Immature natural killer cell (primary cell): ENCODE measurements around the gene FNDC3B. TPM values are rescaled to one million over a fixed set of nuclear protein-coding genes. Genes with fewer than 3 reads are reported as not detected.

Source experiments
- DNase-seq, 3 donors: peaks; one replicate each; pipeline ENCODE4 v3.0.0; 2022; ENCODE audit warnings: mixed read lengths in 1 of 3
- H3K27ac Mint-ChIP-seq, 6 donors: one replicate each; pipeline ENCODE4 v1.8.0; 2020; ENCODE audit warnings: mixed read lengths in 6 of 6, mild to moderate bottlenecking in 5 of 6, inconsistent platforms in 4 of 6, moderate library complexity in 3 of 6
- H3K27me3 Mint-ChIP-seq, 3 donors: one replicate each; pipeline ENCODE4 v1.8.0; 2020 to 2021; ENCODE audit warnings: low read depth in 3 of 3, mild to moderate bottlenecking in 3 of 3, mixed read lengths in 3 of 3, moderate library complexity in 3 of 3, inconsistent platforms in 1 of 3
- H3K36me3 Mint-ChIP-seq, 3 donors: one replicate each; pipeline ENCODE4 v1.8.0; 2020; ENCODE audit warnings: mixed read lengths in 3 of 3, inconsistent platforms in 2 of 3, mild to moderate bottlenecking in 2 of 3
- H3K4me1 Mint-ChIP-seq, 2 donors: one replicate each; pipeline ENCODE4 v1.8.0; 2020; ENCODE audit warnings: inconsistent platforms in 2 of 2, mild to moderate bottlenecking in 2 of 2, mixed read lengths in 2 of 2, moderate library complexity in 1 of 2
- H3K4me3 Mint-ChIP-seq, 5 donors: one replicate each; pipeline ENCODE4 v1.8.0; 2020; ENCODE audit warnings: mild to moderate bottlenecking in 5 of 5, mixed read lengths in 5 of 5, inconsistent platforms in 3 of 5, moderate library complexity in 3 of 5
- H3K9me3 Mint-ChIP-seq, 6 donors: one replicate each; pipeline ENCODE4 v1.8.0; 2020; ENCODE audit warnings: mild to moderate bottlenecking in 6 of 6, mixed read lengths in 6 of 6, inconsistent platforms in 4 of 6, moderate library complexity in 3 of 6
- polyA plus RNA-seq, 3 donors: library from polyadenylated mRNA; unstranded; fragments of 300-500 nt; fragmentation: Illumina TruSeq; gene quantifications; one replicate each; pipeline ENCODE4 v1.2.3, GENCODE V29; 2021

Gene FNDC3B
- polyA plus RNA-seq, 3 donors from 2014 or later, result 19.7 to 46.1 (median 24.4) TPM

- no peak overlapping the region for H3K4me3 Mint-ChIP-seq
- no peak for DNase-seq
- H3K9me3 Mint-ChIP-seq, result no peaks in the 10 kb centered on the region
- H3K27me3 Mint-ChIP-seq, result peaks cover 0 to 2% (median 0%) of the 10 kb centered on the region in 3 donors
- peaks cover 74 to 91% of the 10 kb centered on the region in 2 donors for H3K4me1 Mint-ChIP-seq
- no peak overlapping the region for H3K27ac Mint-ChIP-seq
- peaks cover 9 to 19% (median 11%) of the 10 kb centered on the region in 3 donors for H3K36me3 Mint-ChIP-seq
Observed at GRCh38 chr3:172223870-172224269, 184.5 kb downstream of the FNDC3B start.

GRCh38 chr3:172224560-172225214, 185.3 kb downstream of the FNDC3B start:
- peaks cover 73 to 91% of the 10 kb centered on the region in 2 donors for H3K4me1 Mint-ChIP-seq
- H3K4me3 Mint-ChIP-seq, result no peak overlapping the region
- H3K36me3 Mint-ChIP-seq, result peaks cover 15 to 19% (median 19%) of the 10 kb centered on the region in 3 donors
- peaks cover 0 to 2% (median 0%) of the 10 kb centered on the region in 3 donors for H3K27me3 Mint-ChIP-seq
- DNase-seq, result no peak
- peak overlapping the region in 3 of 6 donors; percentile 10 to 65 (median 52) for H3K27ac Mint-ChIP-seq
- H3K9me3 Mint-ChIP-seq, result no peaks in the 10 kb centered on the region

GRCh38 chr3:172225215-172225707, 185.9 kb downstream of the FNDC3B start:
- Mint-ChIP-seq H3K4me1 (peaks cover 71 to 87% of the 10 kb centered on the region in 2 donors), H3K36me3 (peaks cover 17 to 19% (median 19%) of the 10 kb centered on the region in 3 donors), H3K4me3 (no peak overlapping the region)

GRCh38 chr3:172226831-172227230, 187.5 kb downstream of the FNDC3B start:
- H3K27ac Mint-ChIP-seq, result no peak overlapping the region
- peaks cover 58 to 84% of the 10 kb centered on the region in 2 donors for H3K4me1 Mint-ChIP-seq
- H3K36me3 Mint-ChIP-seq, result peaks cover 26 to 29% (median 26%) of the 10 kb centered on the region in 3 donors

More at GRCh38 chr3:172225215-172225707, 185.9 kb downstream of the FNDC3B start:
- H3K9me3 Mint-ChIP-seq, result no peaks in the 10 kb centered on the region
- H3K27me3 Mint-ChIP-seq, result peaks cover 0 to 2% (median 0%) of the 10 kb centered on the region in 3 donors
- no peak for DNase-seq
- H3K27ac Mint-ChIP-seq, result peak overlapping the region in 2 of 6 donors; percentile 17 to 34

GRCh38 chr3:172227340-172228035, 188.1 kb downstream of the FNDC3B start:
- H3K27me3 Mint-ChIP-seq, result peaks cover 0 to 2% (median 0%) of the 10 kb centered on the region in 3 donors
- H3K4me3 Mint-ChIP-seq, result no peak overlapping the region
- DNase-seq, result no peak
- H3K27ac Mint-ChIP-seq, result peak overlapping the region in 1 of 6 donors; percentile 28
- peaks cover 55 to 81% of the 10 kb centered on the region in 2 donors for H3K4me1 Mint-ChIP-seq
- H3K9me3 Mint-ChIP-seq, result no peaks in the 10 kb centered on the region
- peaks cover 26 to 29% (median 26%) of the 10 kb centered on the region in 3 donors for H3K36me3 Mint-ChIP-seq

More at GRCh38 chr3:172226831-172227230, 187.5 kb downstream of the FNDC3B start:
- no peak overlapping the region for H3K4me3 Mint-ChIP-seq
- H3K27me3 Mint-ChIP-seq, result peaks cover 0 to 2% (median 0%) of the 10 kb centered on the region in 3 donors
- H3K9me3 Mint-ChIP-seq, result no peaks in the 10 kb centered on the region
- DNase-seq, result no peak

- H3K27me3 Mint-ChIP-seq, result peaks cover 0 to 2% (median 0%) of the 10 kb centered on the region in 3 donors
- peaks cover 52 to 81% of the 10 kb centered on the region in 2 donors for H3K4me1 Mint-ChIP-seq
- H3K36me3 Mint-ChIP-seq, result peaks cover 26 to 29% (median 26%) of the 10 kb centered on the region in 3 donors
- DNase-seq, result no peak
- H3K9me3 Mint-ChIP-seq, result no peaks in the 10 kb centered on the region
- H3K4me3 Mint-ChIP-seq, result no peak overlapping the region
- H3K27ac Mint-ChIP-seq, result no peak overlapping the region
Observed at GRCh38 chr3:172228036-172228415, 188.6 kb downstream of the FNDC3B start.

GRCh38 chr3:172229462-172229861, 190.1 kb downstream of the FNDC3B start:
- Mint-ChIP-seq H3K27me3 (peaks cover 0 to 2% (median 0%) of the 10 kb centered on the region in 3 donors), H3K9me3 (no peaks in the 10 kb centered on the region), H3K36me3 (peaks cover 26 to 29% (median 26%) of the 10 kb centered on the region in 3 donors), H3K4me1 (peaks cover 45 to 80% of the 10 kb centered on the region in 2 donors), H3K4me3 (no peak overlapping the region), H3K27ac (peak overlapping the region in 1 of 6 donors; percentile 15)
- DNase-seq, result no peak

- H3K4me3 Mint-ChIP-seq, result no peak overlapping the region
- DNase-seq, result no peak
- H3K4me1 Mint-ChIP-seq, result peaks cover 45 to 79% of the 10 kb centered on the region in 2 donors
- peaks cover 26 to 29% (median 29%) of the 10 kb centered on the region in 3 donors for H3K36me3 Mint-ChIP-seq
- no peaks in the 10 kb centered on the region for H3K9me3 Mint-ChIP-seq
- peaks cover 0 to 2% (median 0%) of the 10 kb centered on the region in 3 donors for H3K27me3 Mint-ChIP-seq
- H3K27ac Mint-ChIP-seq, result peak overlapping the region in 1 of 6 donors; percentile 26
Observed at GRCh38 chr3:172231318-172231901, 192.0 kb downstream of the FNDC3B start.

- Mint-ChIP-seq H3K36me3 (peaks cover 20 to 24% (median 21%) of the 10 kb centered on the region in 3 donors), H3K4me3 (no peak overlapping the region), H3K4me1 (peaks cover 51 to 82% of the 10 kb centered on the region in 2 donors), H3K27me3 (peaks cover 0 to 2% (median 0%) of the 10 kb centered on the region in 3 donors), H3K27ac (peak overlapping the region in 1 of 6 donors; percentile 0), H3K9me3 (no peaks in the 10 kb centered on the region)
- no peak for DNase-seq
Observed at GRCh38 chr3:172232579-172233212, 193.3 kb downstream of the FNDC3B start.

GRCh38 chr3:172233474-172234277, 194.3 kb downstream of the FNDC3B start:
- no peak overlapping the region for H3K4me3 Mint-ChIP-seq
- H3K27ac Mint-ChIP-seq, result peak overlapping the region in 3 of 6 donors; percentile 12 to 18 (median 14)
- peaks cover 13 to 21% (median 17%) of the 10 kb centered on the region in 3 donors for H3K36me3 Mint-ChIP-seq
- no peak for DNase-seq
- H3K9me3 Mint-ChIP-seq, result no peaks in the 10 kb centered on the region
- H3K4me1 Mint-ChIP-seq, result peaks cover 52 to 84% of the 10 kb centered on the region in 2 donors
- H3K27me3 Mint-ChIP-seq, result peaks cover 0 to 2% (median 1%) of the 10 kb centered on the region in 3 donors

GRCh38 chr3:172235698-172236097, 196.3 kb downstream of the FNDC3B start:
- H3K4me3 Mint-ChIP-seq, result no peak overlapping the region
- peaks cover 0 to 3% (median 2%) of the 10 kb centered on the region in 3 donors for H3K27me3 Mint-ChIP-seq
- peaks cover 6 to 16% (median 16%) of the 10 kb centered on the region in 3 donors for H3K36me3 Mint-ChIP-seq
- no peaks in the 10 kb centered on the region for H3K9me3 Mint-ChIP-seq
- DNase-seq, result no peak
- H3K4me1 Mint-ChIP-seq, result peaks cover 56 to 90% of the 10 kb centered on the region in 2 donors
- H3K27ac Mint-ChIP-seq, result peak overlapping the region in 4 of 6 donors; percentile 11 to 66 (median 48)
